Activated B cell treated with CpG ODN at 0.5 μM for 24 hours (primary cell): ENCODE measurements around the gene FHOD3. TPM values are rescaled to one million over a fixed set of nuclear protein-coding genes. Genes with fewer than 3 reads are reported as not detected.

Experiments used
- ATAC-seq: fragments of 200-7000 bp; cut with Tn5 transposase; one replicate; pipeline ENCODE4 v1.10.0; 2021; ENCODE audit warnings: low read depth, mild to moderate bottlenecking, moderate library complexity
- CTCF ChIA-PET: fragments of 350-600 bp; sonication (Branson Sonifier 250); formaldehyde crosslinking; loops from one replicate; lab custom pipeline; 2021; ENCODE audit warnings: antibody characterized with exemption; lab: Charles Lee
- POLR2A ChIA-PET: fragments of 350-600 bp; sonication (Branson Sonifier 250); formaldehyde crosslinking; loops from one replicate; lab custom pipeline; 2021; ENCODE audit warnings: antibody characterized with exemption; lab: Charles Lee
- DNase-seq: peaks from one replicate; pipeline ENCODE4 v3.0.0; 2022
- H3K27ac Mint-ChIP-seq: one replicate; pipeline ENCODE4 v1.8.0; 2020; ENCODE audit warnings: mixed read lengths
- H3K27me3 Mint-ChIP-seq: one replicate; pipeline ENCODE4 v1.8.0; 2021; ENCODE audit warnings: mixed read lengths
- H3K36me3 Mint-ChIP-seq: one replicate; pipeline ENCODE4 v1.8.0; 2021; ENCODE audit warnings: low read depth, mixed read lengths
- H3K4me1 Mint-ChIP-seq: one replicate; pipeline ENCODE4 v1.8.0; 2021; ENCODE audit warnings: mixed read lengths
- H3K4me3 Mint-ChIP-seq: one replicate; pipeline ENCODE4 v1.8.0; 2020; ENCODE audit warnings: mild to moderate bottlenecking, mixed read lengths
- H3K9me3 Mint-ChIP-seq: one replicate; pipeline ENCODE4 v1.8.0; 2020; ENCODE audit warnings: mixed read lengths
- intact Hi-C: fragments of 100-400 bp; cut with micrococcal nuclease; formaldehyde crosslinking; loops from one replicate; pipeline ENCODE4 v1.15.1; 2024
- total RNA-seq: library from RNA; stranded (reverse); gene quantifications from 2 replicates; pipeline ENCODE4 v1.2.3, GENCODE V29; 2022
- TF ChIP-seq, protein P1 (sequence below): fragments of 200-600 bp; IDR thresholded peaks from one replicate; pipeline ENCODE4 v1.8.0; 2022; ENCODE audit warnings: antibody characterized with exemption, mild to moderate bottlenecking

Gene FHOD3
- total RNA-seq, 1 donor from 2014 or later: not detected

DNA sequence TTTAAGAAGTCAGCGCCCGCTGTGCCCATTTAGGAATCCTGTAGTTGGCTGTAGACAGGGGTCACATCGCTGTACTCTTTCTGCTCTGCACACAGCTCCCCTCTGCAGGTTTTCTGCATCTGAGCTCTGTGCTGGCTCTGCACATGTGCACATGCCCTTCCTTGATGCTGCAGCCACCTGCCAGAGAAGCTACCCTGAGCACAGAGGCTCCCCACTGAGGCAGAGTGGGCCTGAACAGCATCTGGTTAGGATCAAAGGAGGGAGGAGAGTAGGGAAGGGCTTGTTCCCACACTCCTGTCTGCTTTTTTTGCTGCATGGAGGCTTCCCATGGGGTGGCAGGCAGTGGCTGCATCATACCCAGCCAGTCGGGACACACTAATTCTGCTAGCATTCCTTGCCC lies 238.9 kb downstream of the FHOD3 start:
- ATAC-seq: no peak
- intact Hi-C loops: no loop called here

DNA sequence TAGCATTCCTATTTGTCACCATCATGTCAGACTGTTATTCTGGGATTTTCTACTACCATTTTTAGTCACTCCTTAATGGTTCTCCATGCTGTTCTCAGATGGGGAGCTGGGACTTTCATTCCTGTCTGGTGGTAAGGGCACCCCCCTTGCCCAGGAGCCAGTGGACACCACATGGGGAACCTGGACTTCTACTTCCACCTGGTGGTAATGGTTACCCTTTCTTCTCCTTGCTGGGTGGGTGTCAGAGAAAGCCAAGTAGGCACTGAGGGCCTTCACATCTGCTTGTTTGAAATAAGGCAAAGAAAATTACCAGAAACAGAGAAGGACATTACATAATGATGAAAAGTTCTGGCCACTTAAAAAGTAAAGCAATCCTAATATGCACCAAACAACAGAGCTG lies 239.8 kb downstream of the FHOD3 start:
- POLR2A ChIA-PET: no interaction called here
- Mint-ChIP-seq H3K9me3 (no peaks in the 10 kb centered on the region), H3K27me3 (peaks cover 5% of the 10 kb centered on the region), H3K4me3 (no peak overlapping the region), H3K4me1 (no peaks in the 10 kb centered on the region), H3K36me3 (no peaks in the 10 kb centered on the region), H3K27ac (no peak overlapping the region)
- TF ChIP-seq, protein P1, sequence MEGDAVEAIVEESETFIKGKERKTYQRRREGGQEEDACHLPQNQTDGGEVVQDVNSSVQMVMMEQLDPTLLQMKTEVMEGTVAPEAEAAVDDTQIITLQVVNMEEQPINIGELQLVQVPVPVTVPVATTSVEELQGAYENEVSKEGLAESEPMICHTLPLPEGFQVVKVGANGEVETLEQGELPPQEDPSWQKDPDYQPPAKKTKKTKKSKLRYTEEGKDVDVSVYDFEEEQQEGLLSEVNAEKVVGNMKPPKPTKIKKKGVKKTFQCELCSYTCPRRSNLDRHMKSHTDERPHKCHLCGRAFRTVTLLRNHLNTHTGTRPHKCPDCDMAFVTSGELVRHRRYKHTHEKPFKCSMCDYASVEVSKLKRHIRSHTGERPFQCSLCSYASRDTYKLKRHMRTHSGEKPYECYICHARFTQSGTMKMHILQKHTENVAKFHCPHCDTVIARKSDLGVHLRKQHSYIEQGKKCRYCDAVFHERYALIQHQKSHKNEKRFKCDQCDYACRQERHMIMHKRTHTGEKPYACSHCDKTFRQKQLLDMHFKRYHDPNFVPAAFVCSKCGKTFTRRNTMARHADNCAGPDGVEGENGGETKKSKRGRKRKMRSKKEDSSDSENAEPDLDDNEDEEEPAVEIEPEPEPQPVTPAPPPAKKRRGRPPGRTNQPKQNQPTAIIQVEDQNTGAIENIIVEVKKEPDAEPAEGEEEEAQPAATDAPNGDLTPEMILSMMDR: no peak
- intact Hi-C loops: no loop called here
- no peak for DNase-seq
- CTCF ChIA-PET: no interaction called here
- ATAC-seq: no peak

More for the DNA sequence above, 238.9 kb downstream of the FHOD3 start:
- CTCF ChIA-PET: no interaction called here
- H3K27ac Mint-ChIP-seq: no peak overlapping the region
- no peaks in the 10 kb centered on the region for H3K36me3 Mint-ChIP-seq
- H3K9me3 Mint-ChIP-seq: no peaks in the 10 kb centered on the region
- no peak overlapping the region for H3K4me3 Mint-ChIP-seq
- peaks cover 5% of the 10 kb centered on the region for H3K27me3 Mint-ChIP-seq
- H3K4me1 Mint-ChIP-seq: no peaks in the 10 kb centered on the region
- POLR2A ChIA-PET: no interaction called here
- DNase-seq: no peak
- TF ChIP-seq, protein P1: no peak

DNA sequence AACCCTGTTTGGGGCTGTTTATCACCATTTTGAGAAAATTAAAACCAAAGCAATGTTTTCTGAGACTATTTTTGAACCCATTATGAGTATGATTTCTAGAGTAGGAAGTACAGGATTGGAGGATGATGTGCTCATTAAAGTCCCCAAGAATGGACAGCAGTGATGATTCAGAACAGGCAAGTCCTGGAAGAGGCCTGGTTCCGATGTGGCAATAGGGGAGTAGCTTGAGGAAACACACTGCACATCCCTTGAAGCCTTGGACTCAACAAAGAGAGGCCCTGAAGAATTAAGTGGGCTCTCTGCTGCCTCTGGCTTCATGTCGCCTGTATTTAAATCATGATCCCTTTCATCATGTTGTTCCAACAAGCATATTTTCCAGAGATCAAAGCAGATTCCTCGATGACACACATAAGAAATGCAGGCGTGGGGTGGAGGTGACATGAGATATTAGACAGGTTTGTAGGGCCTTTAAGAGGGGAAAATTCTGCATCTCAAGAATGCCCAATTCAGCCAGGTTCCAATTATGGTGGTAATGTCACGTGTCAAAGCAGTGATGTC lies 242.2 kb downstream of the FHOD3 start:
- no peak for DNase-seq
- no peak overlapping the region for H3K27ac Mint-ChIP-seq
- ChIA-PET POLR2A (no interaction called here), CTCF (no interaction called here)
- no peaks in the 10 kb centered on the region for H3K9me3 Mint-ChIP-seq
- TF ChIP-seq, protein P1: no peak
- H3K27me3 Mint-ChIP-seq: peaks cover 5% of the 10 kb centered on the region
- ATAC-seq: no peak
- no peaks in the 10 kb centered on the region for H3K36me3 Mint-ChIP-seq
- H3K4me1 Mint-ChIP-seq: no peaks in the 10 kb centered on the region
- intact Hi-C loops: no loop called here
- H3K4me3 Mint-ChIP-seq: no peak overlapping the region

DNA sequence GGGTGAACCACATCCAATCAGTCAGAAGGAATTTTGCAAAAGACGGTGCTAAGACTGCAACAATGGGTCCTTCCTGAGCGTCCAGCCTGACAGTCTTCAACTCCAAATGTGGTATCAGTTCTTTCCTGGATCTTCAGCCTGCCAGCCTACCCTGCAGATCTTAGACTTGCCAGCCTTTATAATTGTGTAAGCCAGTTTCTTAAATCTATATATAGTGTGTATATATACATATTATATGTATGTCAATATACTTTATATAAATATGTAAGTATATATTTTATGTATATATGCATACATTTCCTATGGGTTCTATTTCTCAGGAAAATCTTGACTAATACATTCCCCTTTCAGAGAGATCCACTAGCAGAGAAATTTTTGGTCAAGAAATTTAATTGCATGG lies 245.5 kb downstream of the FHOD3 start:
- intact Hi-C loops: no loop called here
- Mint-ChIP-seq H3K27ac (no peak overlapping the region), H3K27me3 (no peaks in the 10 kb centered on the region), H3K4me3 (no peak overlapping the region), H3K4me1 (no peaks in the 10 kb centered on the region), H3K9me3 (no peaks in the 10 kb centered on the region), H3K36me3 (no peaks in the 10 kb centered on the region)
- no peak for DNase-seq
- POLR2A ChIA-PET: no interaction called here
- ATAC-seq: no peak
- CTCF ChIA-PET: no interaction called here
- TF ChIP-seq, protein P1: no peak

DNA sequence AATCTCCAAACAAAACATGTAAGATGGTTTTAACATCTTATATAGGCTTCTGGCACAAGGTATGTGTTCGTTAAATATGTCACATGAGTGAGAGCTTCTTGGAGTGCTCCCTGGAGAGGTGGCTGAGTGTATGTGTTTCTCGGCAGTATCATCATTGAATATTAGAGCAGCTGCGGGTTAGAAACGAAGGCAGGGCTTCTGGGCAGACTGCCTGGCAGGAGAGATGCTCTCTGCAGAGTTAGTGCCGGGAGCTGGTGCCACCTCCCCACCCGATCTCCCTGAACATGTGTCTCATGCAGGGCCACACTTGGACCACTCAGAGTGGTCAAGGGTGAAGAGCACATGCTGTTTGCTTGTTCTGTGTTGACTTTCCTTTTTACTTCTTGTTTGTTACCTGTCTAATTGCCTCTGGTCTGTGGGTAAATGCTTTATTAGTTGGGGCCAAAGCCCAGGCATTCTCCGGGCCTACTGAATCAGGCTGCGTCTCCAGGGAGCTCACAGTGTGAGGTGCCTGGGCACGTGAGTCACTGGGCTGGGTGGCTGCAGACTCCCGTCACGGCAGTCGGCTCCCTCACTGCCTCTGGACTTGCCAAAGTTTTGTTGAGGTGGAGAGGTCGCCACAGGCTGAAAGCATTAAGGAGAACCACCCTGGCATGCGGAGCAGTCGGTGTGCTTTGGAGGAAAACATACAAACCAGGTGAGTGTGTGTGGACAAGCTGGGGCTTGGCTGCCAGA lies 246.6 kb downstream of the FHOD3 start:
- CTCF ChIA-PET: no interaction called here
- Mint-ChIP-seq H3K4me3 (no peak overlapping the region), H3K36me3 (no peaks in the 10 kb centered on the region), H3K9me3 (no peaks in the 10 kb centered on the region), H3K4me1 (no peaks in the 10 kb centered on the region), H3K27ac (no peak overlapping the region), H3K27me3 (no peaks in the 10 kb centered on the region)
- intact Hi-C loops: no loop called here
- POLR2A ChIA-PET: no interaction called here
- ATAC-seq (no peak), DNase-seq (no peak)
- TF ChIP-seq, protein P1: no peak
